ENCODE measurements around the gene TMCO1.
"Not testable (repeated sequence)": the region's sequence is repeated elsewhere in the genome, so short reads cannot be mapped to it uniquely, and the experiment has no call there.

The TMCO1 gene

GRCh38 chr1:165768513-165769394 is at the start of gene TMCO1:
Gene TMCO1 (minus strand): TSS chr1:165768868. CDS start chr1:165768751, 117 bp downstream.
- DNase-seq = peak; percentile 98

GRCh38 chr1:165816826-165817497 is 48.3 kb upstream of the TMCO1 start:
- DNase-seq = no peak

- DNase-seq = no peak
These were observed 47.5 kb upstream of the TMCO1 start for GRCh38 chr1:165816157-165816556.

GRCh38 chr1:165815725-165816124 is 47.1 kb upstream of the TMCO1 start:
- DNase-seq = no peak

GRCh38 chr1:165807613-165808012 is 38.9 kb upstream of the TMCO1 start:
- no peak for DNase-seq

GRCh38 chr1:165804513-165804912 is 35.8 kb upstream of the TMCO1 start:
- not testable (repeated sequence) for DNase-seq

GRCh38 chr1:165799387-165799786 is 30.7 kb upstream of the TMCO1 start:
- no peak for DNase-seq

- no peak for DNase-seq
These were observed 27.2 kb upstream of the TMCO1 start for GRCh38 chr1:165795894-165796293.

- DNase-seq = no peak
These were observed 25.3 kb upstream of the TMCO1 start for GRCh38 chr1:165793951-165794350.

GRCh38 chr1:165787741-165788140 is 19.1 kb upstream of the TMCO1 start:
- no peak for DNase-seq

- DNase-seq = not testable (repeated sequence)
These were observed 14.9 kb upstream of the TMCO1 start for GRCh38 chr1:165783519-165783918.

- not testable (repeated sequence) for DNase-seq
These were observed 9.5 kb upstream of the TMCO1 start for GRCh38 chr1:165778197-165778596.

- no peak for DNase-seq
These were observed 4.8 kb upstream of the TMCO1 start for GRCh38 chr1:165773324-165773965.

- no peak for DNase-seq
These were observed 4.1 kb upstream of the TMCO1 start for GRCh38 chr1:165772739-165773138.

GRCh38 chr1:165764277-165764676 is 4.4 kb downstream of the TMCO1 start:
- DNase-seq = no peak

- DNase-seq = peak; percentile 67
These were observed 5.2 kb downstream of the TMCO1 start for GRCh38 chr1:165763442-165763841.

GRCh38 chr1:165762725-165763124 is 5.9 kb downstream of the TMCO1 start:
- no peak for DNase-seq

- DNase-seq = no peak
These were observed 9.6 kb downstream of the TMCO1 start for GRCh38 chr1:165759095-165759494.

GRCh38 chr1:165755393-165756010 is 13.2 kb downstream of the TMCO1 start:
- no peak for DNase-seq

GRCh38 chr1:165753934-165754333 is 14.7 kb downstream of the TMCO1 start:
- no peak for DNase-seq

GRCh38 chr1:165748550-165748949 is 20.1 kb downstream of the TMCO1 start:
- no peak for DNase-seq

GRCh38 chr1:165747632-165748447 is 20.8 kb downstream of the TMCO1 start:
- no peak for DNase-seq

Measured in activated CD4-positive, alpha-beta T cell treated with anti-CD3 and anti-CD28 coated beads, Interleukin-10, Interleukin-2, amounts not matched to agents 100 ng/mL and 50 ng/mL, durations not matched to agents 16 hours and 8 hours (primary cell).